Measurements from ENCODE around the gene MAP4K2. TPM values are rescaled to one million over a fixed set of nuclear protein-coding genes. Genes with fewer than 3 reads are reported as not detected.

Gene MAP4K2
- total and polyA plus RNA-seq, 9 of the 15 experiments (the other 6 are each of a cell fraction or from before 2014, with no cell fraction given), result 0.13 to 14.5 (median 7.3) TPM

- TF ChIP-seq ZNF24 (IDR thresholded peaks at IDR 0.05) (no peak), E2F6 (IDR thresholded peaks at IDR 0.05; ENCODE audit: borderline replicate concordance in 1 of 2, extremely low read depth in 1 of 2, insufficient read depth in 1 of 2, insufficient read length in 1 of 2, low read depth in 1 of 2, low read length in 1 of 2, poor library complexity in 1 of 2, severe bottlenecking in 1 of 2) (peak in 1 of 2 experiments; percentile 33), E2F4 (CRISPR knock-in tag; IDR thresholded peaks at IDR 0.05; ENCODE audit: low read depth) (no peak), PHF8 (IDR thresholded peaks at IDR 0.05; ENCODE audit: borderline replicate concordance, low read length) (peak; percentile 53; the same call in 1 of the 2 replicates), RB1 (IDR thresholded peaks at IDR 0.05; ENCODE audit: low read depth) (peak; percentile 85), FOXP1 (CRISPR knock-in tag; IDR thresholded peaks at IDR 0.05) (peak; percentile 44), PCBP2 (IDR thresholded peaks at IDR 0.05; ENCODE audit: low read depth, low read length, poor library complexity, severe bottlenecking) (no peak), POLR2G (IDR thresholded peaks at IDR 0.05; ENCODE audit: low read depth, low read length) (peak; percentile 86), ZBTB34 (CRISPR knock-in tag; IDR thresholded peaks at IDR 0.05) (no peak), ZSCAN32 (CRISPR knock-in tag; IDR thresholded peaks at IDR 0.05) (peak; percentile 73), CREB1 (IDR thresholded peaks at IDR 0.05) (no peak), CREB1 (CRISPR knock-in tag; IDR thresholded peaks at IDR 0.05) (0 out of 2 replicates have a peak, but pooled peaks have one; percentile 52), TRIM24 (IDR thresholded peaks at IDR 0.05) (no peak), HMG20A (CRISPR knock-in tag; conservative IDR thresholded peaks at IDR 0.05) (no peak), TBL1XR1 (IDR thresholded peaks at IDR 0.05; ENCODE audit: low read length in 2 of 2) (no peak), ELF4 (CRISPR knock-in tag; IDR thresholded peaks at IDR 0.05) (0 out of 2 replicates have a peak, but pooled peaks have one; percentile 14), ZBTB5 (IDR thresholded peaks at IDR 0.05) (no peak)
Observed at GRCh38 chr11:64742889-64743590, 60.0 kb downstream of the MAP4K2 start (continued).

Data from K562 (cell line).